Stimulated activated naive CD4-positive, alpha-beta T cell treated with Interleukin-2 at 50 U/mL for 16 hours (primary cell): ENCODE data around the gene FKBP2.

Experiments
- DNase-seq: peaks from one replicate; lab custom pipeline; 2025; lab: John Stamatoyannopoulos, UW

FKBP2 gene

DNA sequence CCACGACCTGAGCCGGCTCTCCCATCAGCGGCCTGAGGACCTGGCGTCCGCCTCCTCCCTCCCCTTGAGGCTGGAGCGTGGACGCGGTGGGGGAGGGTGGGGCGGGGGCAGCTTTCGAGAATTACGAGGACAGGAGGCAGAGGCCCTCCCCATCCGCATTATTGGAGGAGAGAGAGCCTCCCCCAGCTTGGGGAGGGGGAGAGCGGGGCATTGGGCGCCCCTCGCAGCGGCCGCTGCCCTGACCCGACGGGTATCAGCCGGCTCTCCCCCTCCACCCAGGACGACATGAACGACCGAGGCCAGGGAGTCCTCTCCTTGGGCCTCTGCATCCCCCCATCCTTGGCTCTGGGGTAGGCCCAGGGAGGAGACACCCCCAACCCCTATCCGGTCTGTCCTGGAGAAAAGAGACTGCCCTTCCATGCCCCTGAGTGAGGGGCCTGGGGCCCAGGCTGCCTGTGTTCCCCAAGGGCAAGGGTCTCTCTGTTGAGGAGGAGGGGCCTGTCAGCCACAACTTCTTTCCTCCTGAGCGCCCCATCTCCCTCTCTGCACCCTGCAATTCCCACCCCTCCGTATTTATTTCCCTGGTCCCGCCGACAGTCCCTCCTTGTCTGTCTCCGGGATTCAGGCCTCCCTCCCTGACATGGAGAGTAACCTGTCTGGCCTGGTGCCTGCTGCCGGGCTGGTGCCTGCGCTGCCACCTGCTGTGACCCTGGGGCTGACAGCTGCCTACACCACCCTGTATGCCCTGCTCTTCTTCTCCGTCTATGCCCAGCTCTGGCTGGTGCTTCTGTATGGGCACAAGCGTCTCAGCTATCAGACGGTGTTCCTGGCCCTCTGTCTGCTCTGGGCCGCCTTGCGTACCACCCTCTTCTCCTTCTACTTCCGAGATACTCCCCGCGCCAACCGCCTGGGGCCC, 45.2 kb downstream of the FKBP2 start:
- no peak for DNase-seq

DNA sequence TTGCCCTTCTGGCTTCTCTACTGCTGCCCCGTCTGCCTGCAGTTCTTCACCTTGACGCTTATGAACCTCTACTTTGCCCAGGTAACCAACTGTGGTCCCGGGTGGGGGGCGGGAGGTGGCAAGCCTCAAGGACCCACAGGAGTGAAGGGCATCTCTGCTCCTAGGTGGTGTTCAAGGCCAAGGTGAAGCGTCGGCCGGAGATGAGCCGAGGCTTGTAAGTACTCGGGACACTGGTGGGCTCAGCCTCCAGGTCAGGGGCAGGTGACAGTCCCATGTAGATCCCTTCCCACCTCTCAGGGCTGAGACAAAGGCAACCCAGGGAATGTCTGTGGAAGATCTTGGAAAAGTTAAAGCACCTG, 45.9 kb downstream of the FKBP2 start:
- DNase-seq, result no peak

DNA sequence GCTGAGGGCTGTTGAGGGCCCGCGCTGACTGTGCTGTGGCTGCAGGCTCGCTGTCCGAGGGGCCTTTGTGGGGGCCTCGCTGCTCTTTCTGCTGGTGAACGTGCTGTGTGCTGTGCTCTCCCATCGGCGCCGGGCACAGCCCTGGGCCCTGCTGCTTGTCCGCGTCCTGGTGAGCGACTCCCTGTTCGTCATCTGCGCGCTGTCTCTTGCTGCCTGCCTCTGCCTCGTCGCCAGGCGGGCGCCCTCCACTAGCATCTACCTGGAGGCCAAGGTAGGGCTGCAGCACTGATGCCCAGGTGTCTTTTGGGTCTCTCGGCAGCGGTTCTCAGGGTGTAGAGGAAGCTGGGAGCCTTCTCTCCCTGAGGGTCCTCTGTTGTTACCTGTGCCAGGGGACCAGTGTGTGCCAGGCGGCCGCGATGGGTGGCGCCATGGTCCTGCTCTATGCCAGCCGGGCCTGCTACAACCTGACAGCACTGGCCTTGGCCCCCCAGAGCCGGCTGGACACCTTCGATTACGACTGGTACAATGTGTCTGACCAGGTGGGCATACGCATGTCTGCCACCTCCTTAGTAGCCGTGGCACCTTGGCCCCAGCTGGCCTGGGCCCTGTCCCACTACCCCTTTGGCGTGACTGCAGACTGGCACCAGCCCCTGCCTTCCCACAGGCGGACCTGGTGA, 46.9 kb downstream of the FKBP2 start:
- DNase-seq, result no peak

DNA sequence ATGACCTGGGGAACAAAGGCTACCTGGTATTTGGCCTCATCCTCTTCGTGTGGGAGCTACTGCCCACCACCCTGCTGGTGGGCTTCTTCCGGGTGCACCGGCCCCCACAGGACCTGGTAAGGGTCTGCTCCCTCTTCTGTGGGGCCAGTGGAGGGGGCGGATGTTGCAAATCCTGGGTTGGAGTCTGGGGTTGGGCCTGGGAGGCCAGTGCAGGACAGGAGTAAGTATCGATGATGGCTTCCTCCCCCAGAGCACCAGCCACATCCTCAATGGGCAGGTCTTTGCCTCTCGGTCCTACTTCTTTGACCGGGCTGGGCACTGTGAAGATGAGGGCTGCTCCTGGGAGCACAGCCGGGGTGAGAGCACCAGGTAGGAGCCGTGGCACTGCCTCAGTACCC, 47.5 kb downstream of the FKBP2 start:
- DNase-seq, result no peak

DNA sequence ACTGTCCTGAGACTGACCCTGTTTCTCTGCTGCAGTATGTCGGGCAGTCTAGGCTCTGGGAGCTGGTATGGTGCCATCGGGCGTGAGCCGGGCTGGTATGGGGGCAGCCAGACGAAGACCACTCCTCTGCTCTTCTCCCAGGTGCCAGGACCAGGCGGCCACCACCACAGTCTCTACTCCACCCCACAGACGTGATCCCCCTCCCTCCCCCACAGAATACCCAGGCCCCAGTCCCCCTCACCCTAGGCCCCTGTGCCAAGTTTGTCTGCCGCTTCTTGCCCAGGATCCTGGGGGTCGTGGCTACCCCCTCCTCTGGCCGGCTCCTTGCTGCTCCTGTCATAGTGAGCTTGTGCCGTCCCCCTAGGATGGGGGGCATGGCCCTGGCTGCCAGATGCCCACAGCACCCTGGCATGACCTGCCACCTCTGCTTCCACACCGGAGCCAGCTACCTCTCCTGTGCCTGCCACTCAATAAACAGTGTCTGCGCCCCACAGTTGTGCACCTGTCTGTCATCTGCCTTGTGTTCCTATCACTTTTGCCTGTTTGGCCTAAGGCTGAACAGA, 48.2 kb downstream of the FKBP2 start:
- DNase-seq, result no peak

DNA sequence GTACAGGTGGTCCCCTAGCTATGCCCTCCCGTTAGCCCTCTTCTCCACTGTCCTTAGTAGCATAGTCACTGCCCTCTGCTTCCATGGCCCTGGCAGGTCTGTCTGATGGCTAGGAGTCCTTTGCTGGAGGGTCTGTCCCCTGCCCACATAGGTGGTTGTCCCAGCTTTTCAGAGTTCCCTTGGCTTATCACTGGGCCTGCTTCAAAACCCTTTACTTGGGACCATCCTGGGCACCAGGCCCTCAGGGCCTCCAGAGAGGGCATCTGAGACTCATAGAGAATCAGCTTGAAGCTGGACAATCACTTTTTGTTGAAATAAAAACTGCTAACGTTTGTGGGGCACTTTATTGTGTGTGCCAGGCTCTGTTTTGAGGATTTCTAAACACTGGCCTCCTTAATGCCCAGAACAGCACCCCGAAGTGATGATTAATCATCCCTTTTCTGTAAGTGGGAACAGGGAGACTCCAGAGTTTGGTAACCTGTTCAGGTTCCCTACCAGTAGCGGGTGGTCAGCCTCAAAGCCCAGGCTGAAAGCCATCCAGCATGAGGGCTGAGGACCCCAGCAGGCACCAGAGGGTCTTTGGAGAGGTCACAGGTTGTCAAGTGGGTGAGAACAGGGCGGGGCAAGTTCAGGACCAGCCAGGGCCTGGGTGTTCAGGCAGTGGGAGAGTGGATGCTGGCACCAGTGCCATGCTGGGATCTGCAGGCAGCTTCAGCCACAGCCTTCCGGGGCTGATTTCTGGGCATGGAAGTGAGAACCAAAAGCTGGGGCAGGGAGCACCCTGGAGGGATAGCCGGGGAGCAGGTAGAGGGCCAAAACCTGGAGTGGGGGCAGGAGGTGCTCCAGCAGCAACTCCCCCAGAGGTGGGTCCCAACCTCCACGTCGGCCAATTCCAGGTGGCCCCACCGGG, 49.7 kb downstream of the FKBP2 start:
- no peak for DNase-seq

DNA sequence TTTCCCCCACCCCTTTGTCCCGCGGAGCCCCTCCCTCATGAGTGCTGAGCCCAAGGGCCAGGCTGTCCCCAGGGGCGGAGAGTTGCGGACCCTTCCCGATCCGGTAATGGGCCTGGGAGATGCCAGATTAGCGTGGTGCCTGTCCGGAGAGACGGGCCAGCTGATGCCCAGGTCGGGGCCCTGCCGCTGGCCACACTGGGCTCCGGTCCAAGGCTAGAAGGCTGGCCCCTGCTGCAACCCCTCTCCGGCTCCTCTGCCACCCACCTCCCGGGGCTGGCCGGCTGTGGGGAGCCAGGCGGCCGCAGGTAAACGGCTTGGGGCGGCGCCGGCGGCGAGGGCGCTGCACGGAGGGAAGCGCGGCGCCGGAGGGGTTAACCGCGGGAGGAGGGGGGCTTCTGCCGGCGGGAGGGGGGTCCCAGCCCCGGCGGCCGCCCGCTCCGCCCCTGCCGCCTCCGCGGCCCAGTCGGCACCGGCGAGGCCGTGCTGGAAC, 50.4 kb downstream of the FKBP2 start, which contains the start of gene KCNK4:
KCNK4 (plus strand) TSS at position 41 of the 490 bp plus-strand sequence. CDS start 1,717 bp downstream, outside the sequence.
- no peak for DNase-seq

DNA sequence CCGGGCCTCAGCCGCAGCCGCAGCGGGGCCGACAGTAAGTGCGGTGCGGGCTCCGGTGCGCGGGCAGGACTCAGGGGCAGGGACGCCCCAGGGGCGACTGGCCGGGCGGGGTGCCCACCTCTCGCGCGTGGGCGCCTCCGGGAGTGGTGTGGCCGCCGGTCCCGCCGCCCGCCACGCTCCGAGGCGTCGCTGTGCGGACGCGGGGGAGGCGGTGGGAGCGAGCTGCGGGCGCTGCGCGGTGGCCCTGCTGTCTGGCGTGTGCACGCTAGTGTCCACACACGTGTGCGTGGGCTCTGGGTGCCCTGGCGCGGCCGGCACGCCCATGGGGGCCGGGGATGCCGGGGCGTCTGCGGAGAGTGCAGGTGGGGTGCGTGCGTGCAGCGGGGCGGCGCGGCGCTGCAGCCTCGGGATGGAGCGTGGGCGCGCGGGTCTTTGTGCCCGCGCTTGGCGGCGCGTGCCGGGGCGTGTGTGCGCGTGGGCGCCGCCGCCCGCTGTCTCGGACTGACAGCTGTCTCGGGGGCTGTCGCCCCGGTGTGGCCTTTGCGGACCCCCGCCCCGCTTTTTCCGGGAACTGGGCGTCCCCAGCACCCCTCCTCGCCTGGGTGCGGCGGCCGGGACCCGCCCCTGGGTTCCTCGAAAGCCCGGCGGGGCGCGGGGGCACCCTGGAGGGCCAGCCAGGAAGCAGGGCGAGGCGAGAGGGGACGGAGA, 51.0 kb downstream of the FKBP2 start:
- DNase-seq, result no peak

DNA sequence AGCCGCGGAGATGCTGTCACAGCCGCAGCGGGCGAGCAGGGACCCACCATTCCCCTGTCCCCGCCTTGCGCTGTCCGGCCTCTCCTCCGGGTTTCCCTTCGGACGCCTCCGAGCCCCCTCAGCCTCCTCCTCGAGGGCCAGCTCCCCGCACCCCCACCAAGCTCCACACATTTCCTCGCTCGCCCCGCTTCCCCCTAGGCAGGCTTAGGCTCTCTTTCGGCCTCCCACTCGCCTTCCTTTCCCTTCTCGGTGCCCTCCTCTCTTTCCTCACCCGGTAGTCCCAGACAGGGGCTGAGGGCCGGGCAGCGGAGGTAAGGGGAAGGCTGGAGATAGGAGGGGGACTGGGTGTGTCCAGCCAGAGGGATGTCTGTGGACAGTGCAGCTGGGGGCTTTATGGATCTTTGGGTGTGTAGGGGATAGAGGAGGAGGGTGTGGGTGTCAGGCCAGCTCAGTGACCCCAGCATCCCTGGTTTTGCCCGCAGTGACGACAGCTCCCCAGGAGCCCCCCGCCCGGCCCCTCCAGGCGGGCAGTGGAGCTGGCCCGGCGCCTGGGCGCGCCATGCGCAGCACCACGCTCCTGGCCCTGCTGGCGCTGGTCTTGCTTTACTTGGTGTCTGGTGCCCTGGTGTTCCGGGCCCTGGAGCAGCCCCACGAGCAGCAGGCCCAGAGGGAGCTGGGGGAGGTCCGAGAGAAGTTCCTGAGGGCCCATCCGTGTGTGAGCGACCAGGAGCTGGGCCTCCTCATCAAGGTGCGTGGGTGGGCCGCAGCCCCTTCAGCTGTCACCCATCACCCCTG, 51.8 kb downstream of the FKBP2 start:
- no peak for DNase-seq
